ENCODE data around the gene PDXK. TPM values are rescaled to one million over a fixed set of nuclear protein-coding genes. Genes with fewer than 3 reads are reported as not detected.
"Not testable (repeated sequence)": the region's sequence is repeated elsewhere in the genome, so short reads cannot be mapped to it uniquely, and the experiment has no call there.

The PDXK gene
- 49.4 and 59.5 TPM in 2 replicates for total RNA-seq

DNA sequence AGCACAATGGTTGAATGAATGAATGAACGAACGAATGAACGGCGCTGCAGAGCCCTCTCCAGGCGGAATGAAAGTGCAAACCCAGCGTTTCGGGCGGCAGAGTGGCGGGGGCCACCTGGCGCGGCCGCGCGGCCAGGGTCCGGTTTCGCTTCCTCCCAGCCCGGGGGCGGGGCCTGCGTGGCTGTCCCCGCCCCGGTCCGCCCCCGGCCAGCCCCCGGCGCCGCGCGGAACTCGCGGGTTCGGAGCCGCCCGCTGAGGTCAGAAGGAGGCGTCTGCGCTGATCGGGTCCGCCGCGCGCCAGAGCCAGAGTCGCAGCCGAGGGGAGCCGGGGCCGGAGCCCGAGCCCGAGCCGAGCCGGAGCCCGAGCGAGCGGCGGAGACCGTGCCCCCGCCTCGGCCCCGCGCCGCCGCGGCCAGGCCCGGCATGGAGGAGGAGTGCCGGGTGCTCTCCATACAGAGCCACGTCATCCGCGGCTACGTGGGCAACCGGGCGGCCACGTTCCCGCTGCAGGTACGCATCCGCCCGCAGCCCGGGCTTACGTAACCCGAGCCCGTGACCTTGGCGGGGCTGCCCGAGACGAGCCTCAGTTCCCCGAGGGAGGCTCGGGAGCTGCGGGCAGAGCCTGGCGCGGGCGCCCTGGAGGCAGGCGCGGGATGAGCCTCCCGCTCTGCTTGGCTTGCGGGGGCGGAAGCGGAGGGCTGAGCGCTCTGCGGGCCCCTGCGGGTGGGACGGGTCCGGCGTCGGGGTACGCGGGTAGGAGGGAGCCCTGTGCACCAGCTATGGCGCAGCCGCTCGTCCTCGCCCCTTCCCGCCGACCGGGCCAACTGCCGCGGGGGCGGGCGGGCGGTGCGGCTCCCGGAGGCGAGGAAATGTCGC is at the start of gene PDXK:
PDXK (plus strand) TSS at position 258 of the 876 bp plus-strand sequence; CDS start at position 424, 166 bp downstream.
- no peak for DNase-seq (ENCODE audit: extremely low read depth, low read depth, low spot score)

DNA sequence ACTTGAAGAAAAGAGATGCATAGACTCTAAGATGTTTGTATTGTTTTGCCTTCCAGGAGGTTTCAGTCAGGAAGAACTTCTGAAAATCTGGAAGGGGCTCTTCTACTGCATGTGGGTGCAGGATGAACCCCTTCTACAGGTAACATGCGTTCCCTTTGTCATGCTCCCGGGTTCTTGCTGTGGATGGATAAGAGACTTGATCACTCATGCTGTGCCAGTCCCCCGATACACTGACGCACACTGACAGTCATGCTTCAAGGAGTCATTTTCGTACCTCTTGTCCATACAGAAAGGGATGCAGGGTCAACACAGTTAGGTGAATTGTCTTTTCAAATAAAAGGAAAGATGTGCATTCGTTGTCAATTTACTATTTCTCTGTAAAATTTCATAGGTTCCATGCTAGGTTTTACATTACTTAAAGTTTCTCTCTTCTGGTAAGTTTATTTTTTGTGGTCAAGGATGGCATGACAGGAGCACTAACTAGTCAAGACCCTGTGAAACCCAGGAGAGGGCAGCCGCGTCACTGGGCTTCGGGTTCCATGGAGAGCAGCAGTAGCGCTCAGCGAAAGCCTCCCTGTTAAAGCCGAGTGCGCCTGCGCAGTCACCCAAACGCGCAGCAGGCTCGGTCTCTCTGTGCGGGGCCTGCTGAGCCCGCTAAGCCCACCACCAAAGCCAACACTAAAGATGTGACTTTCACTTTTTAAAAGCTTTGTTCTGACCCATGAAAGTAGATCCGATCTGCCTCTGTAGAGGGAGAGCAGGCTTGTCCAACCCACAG is 48.9 kb upstream of the PDXK start:
- no peak for DNase-seq (ENCODE audit: extremely low read depth, low read depth, low spot score)

DNA sequence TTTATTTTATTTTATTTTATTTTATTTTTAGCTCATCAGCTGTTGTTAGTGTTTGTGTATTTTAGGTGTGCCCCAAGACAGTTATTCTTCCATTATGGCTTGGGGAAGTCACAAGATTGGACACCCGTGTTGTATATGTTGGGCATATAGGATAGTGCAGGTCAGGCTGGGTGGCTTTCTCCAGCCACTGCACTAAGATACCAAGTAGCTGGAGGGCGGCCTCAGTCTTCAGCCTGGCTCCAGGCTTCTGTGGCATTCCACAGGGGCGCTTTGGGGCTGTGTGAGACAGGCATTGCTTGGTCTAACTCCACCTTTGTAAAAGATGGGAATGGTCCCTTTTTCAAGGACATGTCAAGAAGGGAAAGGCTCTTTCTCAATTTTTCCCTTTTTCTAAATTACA is 43.1 kb upstream of the PDXK start:
- no peak for DNase-seq (ENCODE audit: extremely low read depth, low read depth, low spot score)

DNA sequence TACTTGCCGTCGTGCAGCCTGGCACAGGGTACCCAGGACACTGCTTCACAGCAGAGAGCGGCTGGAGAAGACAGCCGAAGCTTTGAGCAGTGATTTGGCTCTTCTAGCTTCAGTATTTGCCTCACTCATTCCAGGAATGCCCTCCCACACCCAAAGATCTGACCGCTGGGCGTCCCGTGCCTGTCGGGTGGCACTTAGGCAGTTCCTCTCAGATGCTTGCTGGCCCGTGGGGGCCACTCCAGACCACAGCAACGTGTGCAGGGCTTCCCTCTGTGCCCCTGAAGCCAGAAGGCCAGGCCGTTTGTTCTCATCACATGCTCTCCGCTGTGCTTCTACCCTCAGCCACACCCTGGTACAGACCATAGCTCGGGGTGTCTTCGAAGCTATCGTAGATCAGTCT is 42.5 kb upstream of the PDXK start:
- DNase-seq (ENCODE audit: extremely low read depth, low read depth, low spot score) = no peak

DNA sequence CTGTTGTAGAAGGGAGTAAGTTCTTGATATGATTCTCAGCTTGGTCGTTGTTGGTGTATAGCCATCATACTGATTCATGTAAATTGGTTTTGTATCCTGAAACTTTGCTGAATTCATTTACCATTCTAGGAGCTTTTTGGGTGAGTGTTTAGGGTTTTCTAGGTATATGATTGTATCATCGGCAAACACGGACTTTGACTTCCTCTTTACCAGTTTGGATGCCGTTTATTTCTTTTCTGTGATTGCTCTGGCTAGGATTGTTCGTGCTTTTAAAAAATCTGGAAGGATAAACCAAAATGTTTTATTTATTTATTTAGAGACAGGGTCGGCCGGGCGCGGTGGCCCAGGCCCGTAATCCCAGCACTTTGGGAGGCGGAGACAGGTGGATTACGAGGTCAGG is 39.0 kb upstream of the PDXK start:
- no peak for DNase-seq (ENCODE audit: extremely low read depth, low read depth, low spot score)

DNA sequence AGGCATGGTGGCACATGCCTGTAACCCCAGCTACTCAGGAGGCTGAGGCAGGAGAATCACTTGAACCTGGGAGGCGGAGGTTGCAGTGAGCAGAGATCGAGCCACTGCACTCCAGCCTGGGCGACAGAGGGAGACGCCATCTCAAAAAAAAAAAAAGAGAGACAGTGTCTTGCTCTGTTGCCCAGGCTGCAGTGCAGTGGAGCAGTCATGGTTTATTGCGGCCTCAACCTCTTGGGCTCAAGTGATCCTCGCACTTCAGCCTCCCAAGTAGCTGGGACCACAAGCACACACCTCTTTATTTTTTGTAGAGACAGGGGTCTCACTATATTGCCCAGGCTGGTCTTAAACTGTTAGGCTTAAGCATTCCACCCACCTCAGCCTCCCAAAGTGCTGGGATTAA is 38.5 kb upstream of the PDXK start:
- DNase-seq (ENCODE audit: extremely low read depth, low read depth, low spot score) = not testable (repeated sequence)

DNA sequence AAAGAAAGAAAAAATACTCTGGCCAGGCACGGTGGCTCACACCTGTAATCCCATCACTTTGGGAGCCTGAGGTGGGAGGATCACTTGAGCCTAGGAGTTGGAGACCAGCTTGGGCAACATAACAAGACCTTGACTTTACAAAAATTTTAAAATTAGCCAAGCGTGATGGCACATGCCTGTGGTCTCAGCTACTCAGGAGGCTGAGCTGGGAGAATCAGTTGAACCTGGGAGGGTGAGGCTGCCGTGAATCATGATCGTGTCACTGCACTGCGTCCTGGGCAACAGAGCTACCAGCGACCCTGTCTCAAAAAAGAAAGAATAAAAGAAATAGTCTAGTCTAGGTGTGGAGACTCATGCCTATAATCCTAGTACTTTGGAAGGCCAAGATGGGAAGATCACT is 37.3 kb upstream of the PDXK start:
- no peak for DNase-seq (ENCODE audit: extremely low read depth, low read depth, low spot score)

DNA sequence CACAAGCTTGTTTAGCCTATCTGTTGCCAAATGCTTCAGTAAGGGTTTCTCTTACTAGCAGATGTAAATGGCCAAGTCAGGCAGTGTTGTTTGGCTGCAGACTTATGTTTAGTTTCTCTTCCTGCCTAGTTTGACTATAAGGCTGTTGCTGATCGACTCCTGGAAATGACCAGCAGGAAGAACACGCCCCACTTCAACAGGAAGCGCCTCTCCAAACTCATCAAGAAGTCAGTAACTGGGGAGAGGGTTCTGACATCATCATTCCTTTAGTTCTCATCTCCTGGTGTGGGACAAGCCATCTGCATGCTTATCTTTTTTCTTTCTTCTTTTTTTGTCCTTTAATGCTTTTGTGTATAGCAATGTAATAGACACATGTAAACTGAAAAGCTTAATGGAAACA is 34.5 kb upstream of the PDXK start:
- DNase-seq (ENCODE audit: extremely low read depth, low read depth, low spot score) = no peak

DNA sequence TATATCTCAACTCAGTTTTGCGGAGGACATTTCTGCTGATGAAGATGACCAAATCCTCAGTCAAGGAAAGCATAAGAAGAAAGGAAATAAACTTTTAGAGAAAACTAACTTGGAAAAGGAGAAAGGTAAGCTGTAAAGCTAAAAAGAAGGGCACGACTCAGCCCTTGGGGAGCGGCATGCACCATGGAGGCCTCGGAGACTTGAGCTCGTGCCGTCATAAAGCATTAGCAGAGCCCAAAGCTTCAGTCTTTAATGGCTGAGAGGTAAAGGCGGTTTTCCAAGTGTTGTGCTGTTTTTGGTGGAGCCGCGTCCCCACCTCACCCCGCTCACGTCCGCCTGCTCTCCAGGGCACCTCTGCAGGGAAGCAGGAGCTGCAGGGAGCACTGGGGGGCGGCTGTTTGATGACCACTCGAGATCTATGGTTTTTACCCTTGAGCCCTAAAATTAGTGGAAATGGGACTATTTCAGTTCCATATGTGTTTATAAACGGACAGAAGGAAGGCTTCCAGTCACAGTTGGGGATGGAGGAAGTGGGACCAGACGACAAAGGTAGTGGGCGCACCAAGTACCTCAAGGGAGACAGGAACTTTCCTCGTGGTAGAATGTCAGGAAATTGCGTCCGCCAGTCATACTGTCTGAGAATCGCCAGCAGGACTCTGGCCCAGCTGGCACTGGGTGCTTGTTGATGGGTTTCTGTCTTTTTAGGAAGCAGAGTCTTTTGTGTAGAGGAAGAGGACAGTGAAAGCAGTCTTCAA is 31.9 kb upstream of the PDXK start:
- DNase-seq (ENCODE audit: extremely low read depth, low read depth, low spot score) = no peak

DNA sequence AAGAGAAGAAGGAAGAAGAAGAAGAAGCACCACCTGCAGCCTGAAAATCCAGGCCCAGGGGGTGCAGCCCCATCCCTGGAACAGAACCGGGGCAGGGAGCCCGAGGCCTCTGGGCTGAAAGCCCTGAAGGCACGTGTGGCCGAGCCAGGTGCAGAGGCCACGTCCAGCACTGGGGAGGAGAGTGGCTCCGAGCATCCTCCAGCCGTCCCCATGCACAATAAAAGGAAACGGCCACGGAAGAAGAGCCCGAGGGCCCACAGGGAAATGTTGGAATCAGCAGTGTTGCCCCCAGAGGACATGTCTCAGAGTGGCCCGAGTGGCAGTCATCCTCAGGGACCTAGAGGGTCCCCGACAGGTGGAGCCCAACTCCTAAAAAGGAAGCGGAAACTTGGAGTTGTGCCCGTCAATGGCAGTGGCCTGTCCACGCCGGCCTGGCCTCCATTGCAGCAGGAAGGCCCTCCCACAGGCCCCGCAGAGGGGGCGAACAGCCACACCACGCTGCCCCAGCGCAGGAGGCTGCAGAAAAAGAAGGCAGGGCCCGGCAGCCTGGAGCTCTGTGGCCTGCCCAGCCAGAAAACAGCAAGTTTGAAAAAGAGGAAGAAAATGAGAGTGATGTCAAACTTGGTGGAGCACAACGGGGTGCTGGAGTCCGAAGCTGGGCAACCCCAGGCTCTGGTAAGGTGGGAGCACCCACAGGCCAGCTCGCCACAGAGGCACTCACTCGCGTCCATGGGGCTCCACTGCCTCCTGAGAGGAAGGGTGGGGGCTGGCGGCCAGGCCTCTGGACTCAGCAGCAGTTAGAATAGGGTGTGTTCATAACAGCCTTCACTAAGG is 31.1 kb upstream of the PDXK start:
- DNase-seq (ENCODE audit: extremely low read depth, low read depth, low spot score) = no peak

DNA sequence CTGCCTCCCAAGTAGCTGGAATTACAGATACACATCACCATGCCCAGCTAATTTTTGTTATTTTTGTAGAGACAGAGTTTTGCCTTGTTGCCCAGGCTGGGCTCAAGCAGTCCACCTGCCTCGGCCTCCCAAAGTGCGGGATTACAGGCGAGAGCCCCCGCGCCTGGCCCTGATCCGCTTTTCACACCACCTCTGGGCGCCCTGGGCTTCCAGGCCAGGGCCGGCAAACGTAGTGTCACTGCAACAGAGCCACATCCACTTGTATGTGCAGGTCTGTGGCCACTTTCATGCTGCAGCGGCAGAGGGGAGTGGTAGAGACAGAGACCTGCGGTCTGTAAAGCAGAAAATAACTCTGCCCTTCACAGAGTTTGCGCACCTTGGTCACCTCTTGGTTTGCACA is 30.0 kb upstream of the PDXK start:
- DNase-seq (ENCODE audit: extremely low read depth, low read depth, low spot score) = no peak

DNA sequence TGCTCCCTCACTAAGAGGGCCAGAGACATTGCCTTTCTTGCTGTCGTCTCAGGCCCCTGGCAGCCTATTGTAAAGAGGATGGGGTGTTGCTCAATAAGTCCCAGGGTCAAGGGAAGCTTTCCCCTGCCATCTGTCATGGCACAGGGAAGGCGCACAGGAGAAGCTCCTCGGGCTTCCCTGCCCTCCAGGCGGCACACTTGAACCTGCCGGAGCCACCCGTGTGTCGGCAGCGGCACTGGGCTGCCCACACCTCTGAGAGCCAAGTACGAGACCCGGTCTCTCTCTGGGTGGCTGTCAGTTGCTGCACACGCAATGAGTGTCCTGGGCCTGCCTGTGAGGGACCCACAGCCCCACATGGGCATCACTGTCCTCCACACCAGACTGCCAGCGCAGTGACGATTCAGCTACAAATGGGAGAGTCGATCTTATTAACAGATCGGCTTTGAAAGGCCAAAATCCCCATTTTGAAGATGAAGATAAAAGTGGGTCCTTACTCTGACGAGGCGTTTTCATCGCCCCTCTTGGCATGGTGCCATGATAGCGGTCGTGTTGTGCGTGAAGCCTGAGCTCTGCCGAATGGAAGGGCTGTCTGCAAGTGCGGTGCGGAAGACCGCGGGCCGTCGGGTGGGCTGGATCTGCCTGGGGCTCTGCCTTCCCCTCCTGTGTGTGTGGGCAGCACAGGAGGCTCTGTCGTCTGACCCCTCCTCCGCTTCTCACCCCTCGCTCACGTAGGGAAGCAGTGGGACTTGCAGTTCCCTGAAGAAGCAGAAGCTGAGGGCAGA is 29.2 kb upstream of the PDXK start:
- no peak for DNase-seq (ENCODE audit: extremely low read depth, low read depth, low spot score)

DNA sequence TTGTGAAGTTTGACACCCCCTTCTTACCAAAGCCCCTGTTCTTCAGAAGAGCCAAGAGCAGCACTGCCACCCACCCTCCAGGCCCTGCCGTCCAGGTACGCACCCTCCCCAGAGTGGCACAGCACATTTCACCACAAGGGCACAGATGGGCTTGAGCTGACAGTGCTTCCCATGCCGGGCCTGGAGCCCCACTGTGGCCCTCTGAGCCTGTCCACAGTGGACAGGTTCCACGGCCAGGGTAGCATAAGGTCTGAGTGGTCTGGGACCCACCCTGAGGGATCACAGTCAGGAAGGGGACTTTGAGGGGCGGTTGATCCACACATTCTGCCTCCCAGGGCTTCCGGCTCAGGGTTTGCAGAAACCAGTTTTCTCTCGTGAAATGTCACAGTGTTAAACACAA is 28.6 kb upstream of the PDXK start:
- no peak for DNase-seq (ENCODE audit: extremely low read depth, low read depth, low spot score)

DNA sequence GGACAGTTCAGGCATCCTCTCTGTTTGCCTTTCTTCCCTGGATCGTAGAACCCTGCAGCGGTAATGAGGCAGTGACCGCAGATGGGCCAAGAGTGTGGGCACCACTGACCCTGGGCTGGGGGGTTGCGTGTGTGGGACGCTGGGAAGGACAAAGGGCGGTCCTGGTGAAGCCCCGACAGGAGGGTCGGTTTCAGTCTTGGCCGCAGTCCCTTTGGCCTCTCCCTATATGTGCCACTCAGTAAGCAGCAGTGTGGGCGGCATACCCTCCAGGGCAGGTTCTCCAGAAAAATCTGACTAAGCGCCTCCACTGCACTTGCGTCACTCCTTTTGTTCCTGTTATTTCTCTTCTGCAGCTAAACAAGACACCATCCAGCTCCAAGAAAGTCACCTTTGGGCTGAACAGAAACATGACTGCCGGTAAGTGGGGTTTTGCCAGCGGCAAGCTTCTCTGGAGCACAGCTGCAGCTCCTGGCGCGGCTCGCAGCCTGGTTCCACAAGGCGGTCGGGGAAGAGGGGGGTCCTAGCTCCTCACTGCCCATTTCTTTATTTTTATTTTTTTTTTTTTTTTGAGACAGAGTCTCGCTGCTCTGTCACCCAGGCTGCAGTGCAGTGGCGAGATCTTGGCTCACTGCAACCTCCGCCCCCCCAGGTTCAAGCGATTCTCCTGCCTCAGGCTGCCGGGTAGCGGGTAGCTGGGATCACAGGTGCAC is 27.7 kb upstream of the PDXK start:
- DNase-seq (ENCODE audit: extremely low read depth, low read depth, low spot score) = no peak

DNA sequence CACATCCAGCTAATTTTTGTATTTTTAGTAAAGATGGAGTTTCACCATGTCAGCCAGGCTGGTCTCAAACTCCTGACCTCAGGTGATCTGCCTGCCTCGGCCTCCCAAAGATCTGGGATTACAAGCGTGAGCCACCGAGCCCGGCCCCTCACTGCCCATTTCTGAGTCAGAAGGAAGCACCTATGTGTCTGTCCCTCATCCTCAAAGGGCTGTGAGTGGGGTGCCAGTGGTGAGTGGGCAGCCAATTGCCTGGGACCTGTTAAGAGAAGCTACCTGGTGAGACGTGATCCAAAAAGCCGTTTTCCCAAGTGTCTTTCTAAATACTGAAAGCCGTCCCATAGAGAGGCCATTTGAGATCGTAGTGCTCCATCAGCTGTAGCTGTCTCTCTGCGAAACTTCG is 27.1 kb upstream of the PDXK start:
- no peak for DNase-seq (ENCODE audit: extremely low read depth, low read depth, low spot score)

DNA sequence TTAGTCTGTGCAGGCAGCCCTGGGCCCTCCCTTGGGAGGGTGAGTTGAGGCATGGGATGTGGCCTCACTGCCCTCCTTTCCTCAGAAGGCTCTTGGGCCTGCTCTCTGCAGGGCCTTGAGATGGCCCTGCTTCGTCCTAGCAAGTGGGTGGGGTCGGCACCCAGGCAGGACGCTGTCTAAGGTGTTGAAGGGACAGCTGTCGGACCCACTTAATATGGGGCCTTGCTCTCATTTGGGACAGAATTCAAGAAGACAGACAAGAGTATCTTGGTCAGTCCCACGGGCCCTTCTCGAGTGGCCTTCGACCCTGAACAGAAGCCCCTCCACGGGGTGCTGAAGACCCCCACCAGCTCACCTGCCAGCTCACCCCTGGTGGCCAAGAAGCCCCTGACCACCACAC is 26.0 kb upstream of the PDXK start:
- DNase-seq (ENCODE audit: extremely low read depth, low read depth, low spot score) = no peak

DNA sequence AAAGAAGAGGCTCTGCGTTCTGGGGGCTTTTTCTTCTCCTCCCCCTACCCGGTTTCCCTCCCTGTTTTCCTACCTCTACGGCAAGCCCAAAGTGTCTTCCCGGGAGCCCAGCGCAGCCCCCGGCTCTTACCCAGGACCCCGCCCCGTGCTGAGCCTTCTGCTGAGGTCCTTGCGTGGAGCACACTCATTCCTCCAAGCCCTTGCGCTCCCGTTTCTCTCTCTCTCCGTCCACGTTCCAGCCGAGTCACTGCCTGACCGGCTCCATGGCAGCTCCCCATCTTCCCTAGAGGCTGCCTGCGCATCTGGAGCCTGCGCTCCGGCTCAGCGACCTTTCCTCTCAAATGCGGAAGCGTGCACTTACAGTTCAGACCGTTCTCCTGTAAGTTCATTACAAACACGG is 24.9 kb upstream of the PDXK start:
- no peak for DNase-seq (ENCODE audit: extremely low read depth, low read depth, low spot score)

DNA sequence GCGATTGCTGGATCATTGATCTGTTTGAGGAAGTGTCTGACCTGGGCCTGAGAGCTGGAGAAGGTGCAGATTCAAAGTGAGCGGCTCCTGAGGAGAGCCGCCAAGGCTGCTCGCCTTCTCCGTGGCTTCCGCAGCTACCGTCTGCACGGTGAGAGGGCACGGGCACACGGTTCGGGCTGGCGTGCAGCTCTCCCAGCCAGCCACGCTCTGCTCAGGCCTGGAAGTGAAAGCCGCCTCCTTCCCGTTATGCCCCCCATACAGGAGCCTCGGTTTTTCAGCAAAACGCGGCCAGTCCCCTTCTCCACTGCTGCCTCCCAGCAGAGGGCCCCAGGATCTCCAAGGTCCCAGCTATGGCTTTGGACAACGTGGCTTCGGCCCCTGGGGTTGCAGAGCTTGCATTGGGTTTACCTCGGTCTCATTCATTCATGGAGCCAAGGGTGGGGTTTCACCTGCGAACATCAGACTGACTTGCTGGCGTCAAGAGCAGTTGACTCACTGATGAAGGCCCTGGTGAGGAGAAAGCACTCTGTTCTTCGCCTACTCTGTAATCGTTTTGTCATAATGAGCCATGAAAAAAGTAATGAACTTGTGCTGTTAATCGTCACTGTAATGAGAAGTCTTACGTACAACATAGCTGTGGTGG is 24.4 kb upstream of the PDXK start:
- no peak for DNase-seq (ENCODE audit: extremely low read depth, low read depth, low spot score)

DNA sequence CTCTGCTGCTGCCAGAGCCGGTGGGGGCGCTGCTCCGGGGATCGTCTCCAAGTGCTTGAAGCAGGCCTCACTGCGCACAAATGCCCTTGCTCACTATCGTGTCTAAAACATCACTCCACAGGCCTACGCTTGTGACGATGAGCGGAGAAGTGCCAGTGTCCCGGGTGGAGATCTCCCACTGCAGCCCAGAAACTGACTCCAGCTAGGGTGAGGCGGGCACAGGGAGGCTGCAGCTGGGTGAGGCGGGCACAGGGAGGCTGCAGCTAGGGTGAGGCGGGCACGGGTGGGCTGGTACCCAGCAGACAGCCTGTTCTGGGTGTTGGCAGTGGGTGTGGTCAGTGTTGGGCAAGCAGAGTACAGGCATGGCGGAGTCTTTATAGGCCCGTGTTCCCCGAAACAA is 22.7 kb upstream of the PDXK start:
- DNase-seq (ENCODE audit: extremely low read depth, low read depth, low spot score) = no peak
